ENCODE measurements around the gene NPHP4.

- TF ChIP-seq ARNTL (CRISPR knock-in tag; IDR thresholded peaks at IDR 0.05; ENCODE audit: borderline replicate concordance, low read depth) (no peak), CSRNP3 (CRISPR knock-in tag; IDR thresholded peaks at IDR 0.05) (no peak), ZFP3 (CRISPR knock-in tag; IDR thresholded peaks at IDR 0.05) (no peak), PATZ1 (CRISPR knock-in tag; IDR thresholded peaks at IDR 0.05; ENCODE audit: borderline replicate concordance) (no peak), ESRRG (CRISPR knock-in tag; IDR thresholded peaks at IDR 0.05) (no peak), GLIS3 (CRISPR knock-in tag; IDR thresholded peaks at IDR 0.05) (no peak)
- TF ChIP-seq, protein P1, sequence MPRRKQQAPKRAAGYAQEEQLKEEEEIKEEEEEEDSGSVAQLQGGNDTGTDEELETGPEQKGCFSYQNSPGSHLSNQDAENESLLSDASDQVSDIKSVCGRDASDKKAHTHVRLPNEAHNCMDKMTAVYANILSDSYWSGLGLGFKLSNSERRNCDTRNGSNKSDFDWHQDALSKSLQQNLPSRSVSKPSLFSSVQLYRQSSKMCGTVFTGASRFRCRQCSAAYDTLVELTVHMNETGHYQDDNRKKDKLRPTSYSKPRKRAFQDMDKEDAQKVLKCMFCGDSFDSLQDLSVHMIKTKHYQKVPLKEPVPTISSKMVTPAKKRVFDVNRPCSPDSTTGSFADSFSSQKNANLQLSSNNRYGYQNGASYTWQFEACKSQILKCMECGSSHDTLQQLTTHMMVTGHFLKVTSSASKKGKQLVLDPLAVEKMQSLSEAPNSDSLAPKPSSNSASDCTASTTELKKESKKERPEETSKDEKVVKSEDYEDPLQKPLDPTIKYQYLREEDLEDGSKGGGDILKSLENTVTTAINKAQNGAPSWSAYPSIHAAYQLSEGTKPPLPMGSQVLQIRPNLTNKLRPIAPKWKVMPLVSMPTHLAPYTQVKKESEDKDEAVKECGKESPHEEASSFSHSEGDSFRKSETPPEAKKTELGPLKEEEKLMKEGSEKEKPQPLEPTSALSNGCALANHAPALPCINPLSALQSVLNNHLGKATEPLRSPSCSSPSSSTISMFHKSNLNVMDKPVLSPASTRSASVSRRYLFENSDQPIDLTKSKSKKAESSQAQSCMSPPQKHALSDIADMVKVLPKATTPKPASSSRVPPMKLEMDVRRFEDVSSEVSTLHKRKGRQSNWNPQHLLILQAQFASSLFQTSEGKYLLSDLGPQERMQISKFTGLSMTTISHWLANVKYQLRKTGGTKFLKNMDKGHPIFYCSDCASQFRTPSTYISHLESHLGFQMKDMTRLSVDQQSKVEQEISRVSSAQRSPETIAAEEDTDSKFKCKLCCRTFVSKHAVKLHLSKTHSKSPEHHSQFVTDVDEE (CRISPR knock-in tag; IDR thresholded peaks at IDR 0.05) = no peak
These were observed 32.5 kb downstream of the NPHP4 start for GRCh38 chr1:5959667-5960230.
